Measurements from ENCODE around the gene ARHGEF12. TPM values are rescaled to one million over a fixed set of nuclear protein-coding genes. Genes with fewer than 3 reads are reported as not detected.

The ARHGEF12 gene
- total RNA-seq, 6 experiments from 2014 or later = 72.9 to 95.1 (median 85.0) TPM

DNA sequence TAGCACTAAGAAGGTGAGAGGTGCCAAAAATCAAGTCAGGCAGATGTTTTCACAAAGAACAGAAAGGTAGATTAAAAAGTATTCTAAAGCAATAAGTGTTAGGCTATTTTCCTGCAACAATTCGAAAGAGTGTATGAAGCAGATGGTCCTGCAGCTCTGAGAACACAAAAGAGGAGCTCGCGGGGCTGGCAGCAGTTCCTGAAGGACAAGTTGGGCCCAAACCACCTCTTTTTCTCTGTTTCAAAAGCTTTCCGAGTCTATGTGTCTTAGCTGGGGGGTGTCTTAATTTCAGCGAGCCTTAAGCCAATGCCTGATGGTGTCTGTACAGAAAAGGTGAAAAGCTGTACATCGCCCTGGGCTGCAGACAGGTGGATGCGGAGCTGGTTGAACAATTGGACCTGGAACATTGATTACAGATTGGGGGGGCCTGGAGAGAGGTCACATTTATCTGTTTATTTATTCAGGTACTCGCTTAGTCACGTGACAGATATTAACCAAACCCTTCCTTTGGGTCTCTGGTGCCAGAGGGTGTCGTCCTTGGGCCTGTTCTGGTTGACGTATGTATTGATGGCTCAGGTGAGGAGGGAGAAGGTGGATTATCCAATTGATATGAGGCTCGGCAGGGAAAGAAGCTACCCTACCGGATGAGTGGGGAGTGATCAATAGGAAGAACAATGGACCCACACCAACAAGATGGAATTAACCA is 200.0 kb downstream of the ARHGEF12 start:
- Mint-ChIP-seq H3K27me3 (ENCODE audit: insufficient read depth) (peaks cover 29% of the 10 kb centered on the region), H3K36me3 (ENCODE audit: low read depth) (no peaks in the 10 kb centered on the region), H3K4me1 (ENCODE audit: low read depth) (peaks cover 10% of the 10 kb centered on the region), H3K27ac (no peak overlapping the region), H3K9me3 (no peaks in the 10 kb centered on the region), H3K4me3 (no peak overlapping the region)
- TF ChIP-seq, protein P1, sequence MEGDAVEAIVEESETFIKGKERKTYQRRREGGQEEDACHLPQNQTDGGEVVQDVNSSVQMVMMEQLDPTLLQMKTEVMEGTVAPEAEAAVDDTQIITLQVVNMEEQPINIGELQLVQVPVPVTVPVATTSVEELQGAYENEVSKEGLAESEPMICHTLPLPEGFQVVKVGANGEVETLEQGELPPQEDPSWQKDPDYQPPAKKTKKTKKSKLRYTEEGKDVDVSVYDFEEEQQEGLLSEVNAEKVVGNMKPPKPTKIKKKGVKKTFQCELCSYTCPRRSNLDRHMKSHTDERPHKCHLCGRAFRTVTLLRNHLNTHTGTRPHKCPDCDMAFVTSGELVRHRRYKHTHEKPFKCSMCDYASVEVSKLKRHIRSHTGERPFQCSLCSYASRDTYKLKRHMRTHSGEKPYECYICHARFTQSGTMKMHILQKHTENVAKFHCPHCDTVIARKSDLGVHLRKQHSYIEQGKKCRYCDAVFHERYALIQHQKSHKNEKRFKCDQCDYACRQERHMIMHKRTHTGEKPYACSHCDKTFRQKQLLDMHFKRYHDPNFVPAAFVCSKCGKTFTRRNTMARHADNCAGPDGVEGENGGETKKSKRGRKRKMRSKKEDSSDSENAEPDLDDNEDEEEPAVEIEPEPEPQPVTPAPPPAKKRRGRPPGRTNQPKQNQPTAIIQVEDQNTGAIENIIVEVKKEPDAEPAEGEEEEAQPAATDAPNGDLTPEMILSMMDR (IDR thresholded peaks at IDR 0.05) = no peak
- no peak for DNase-seq

DNA sequence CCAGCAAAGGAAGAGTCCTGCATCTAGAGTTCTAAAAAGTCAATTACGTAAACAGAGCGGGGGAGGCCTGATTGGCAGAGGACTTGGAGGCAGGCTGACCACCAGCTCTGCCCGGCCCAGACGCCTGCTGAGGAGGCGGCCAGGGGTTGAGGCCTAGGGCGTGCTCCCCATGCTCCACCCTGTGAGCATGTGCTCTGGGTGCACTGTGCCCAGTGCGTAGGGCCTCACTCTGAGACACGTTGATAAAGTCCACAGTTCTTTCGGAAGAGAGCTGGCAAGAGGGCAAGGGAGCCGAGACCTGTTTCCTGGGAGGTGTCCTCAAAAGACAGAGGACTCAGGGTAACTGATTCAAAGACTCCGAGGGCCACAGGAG is 200.6 kb downstream of the ARHGEF12 start:
- peaks cover 27% of the 10 kb centered on the region for H3K27me3 Mint-ChIP-seq (ENCODE audit: insufficient read depth)
- H3K4me3 Mint-ChIP-seq = no peak overlapping the region
- H3K9me3 Mint-ChIP-seq = peaks cover 4% of the 10 kb centered on the region; the same call in 1 of the 2 replicates
- peaks cover 10% of the 10 kb centered on the region for H3K4me1 Mint-ChIP-seq (ENCODE audit: low read depth)
- no peak overlapping the region for H3K27ac Mint-ChIP-seq
- DNase-seq = no peak
- TF ChIP-seq, protein P1 (IDR thresholded peaks at IDR 0.05) = no peak
- no peaks in the 10 kb centered on the region for H3K36me3 Mint-ChIP-seq (ENCODE audit: low read depth)

DNA sequence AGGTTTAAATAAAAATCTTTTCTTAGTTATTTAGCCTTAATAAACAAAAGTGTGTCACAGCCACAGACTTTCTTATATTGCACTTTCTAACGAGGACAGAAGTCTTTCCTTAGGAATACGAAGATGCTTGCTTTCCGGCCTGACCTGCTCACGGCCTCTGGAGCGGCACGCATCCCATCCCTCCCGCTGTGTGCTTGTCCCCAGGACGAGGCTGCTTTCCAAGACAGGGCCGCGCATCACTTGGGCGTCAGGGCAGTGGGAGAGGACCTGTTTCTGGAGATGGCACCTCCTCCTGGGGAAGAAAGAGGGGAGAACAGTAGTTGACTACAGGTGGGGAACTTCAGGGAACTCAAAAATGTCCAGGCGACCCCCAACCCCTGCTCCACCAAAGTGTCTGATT is 201.8 kb downstream of the ARHGEF12 start:
- Mint-ChIP-seq H3K4me3 (no peak overlapping the region), H3K27me3 (ENCODE audit: insufficient read depth) (peaks cover 19% of the 10 kb centered on the region), H3K4me1 (ENCODE audit: low read depth) (peaks cover 1% of the 10 kb centered on the region), H3K9me3 (peaks cover 8% of the 10 kb centered on the region; the same call in 1 of the 2 replicates), H3K27ac (no peak overlapping the region), H3K36me3 (ENCODE audit: low read depth) (no peaks in the 10 kb centered on the region)
- no peak for DNase-seq
- TF ChIP-seq, protein P1 (IDR thresholded peaks at IDR 0.05) = no peak

DNA sequence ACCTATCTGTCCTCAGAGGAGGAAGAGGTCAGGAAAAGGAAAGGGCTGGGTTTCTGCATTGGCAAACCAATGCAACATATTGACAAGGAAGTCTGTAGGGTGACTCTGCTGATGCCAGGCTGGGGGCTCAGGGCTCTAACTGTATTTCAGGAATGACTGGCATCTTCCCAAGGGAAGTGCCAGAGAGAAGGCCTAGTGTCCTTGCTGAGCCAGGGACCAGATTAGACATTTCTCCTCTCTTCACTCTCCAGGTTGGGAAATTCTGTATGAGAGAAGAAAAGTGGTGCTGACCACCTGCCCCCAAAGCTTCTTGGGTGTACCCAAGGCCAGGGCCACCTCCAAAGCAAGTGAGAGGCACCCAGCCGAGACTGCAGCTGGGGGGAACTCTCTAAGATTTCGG is 202.5 kb downstream of the ARHGEF12 start:
- Mint-ChIP-seq H3K27ac (no peak overlapping the region), H3K9me3 (peaks cover 8% of the 10 kb centered on the region; the same call in 1 of the 2 replicates), H3K36me3 (ENCODE audit: low read depth) (no peaks in the 10 kb centered on the region), H3K4me1 (ENCODE audit: low read depth) (no peaks in the 10 kb centered on the region), H3K4me3 (no peak overlapping the region), H3K27me3 (ENCODE audit: insufficient read depth) (peaks cover 14% of the 10 kb centered on the region)
- DNase-seq = no peak
- TF ChIP-seq, protein P1 (IDR thresholded peaks at IDR 0.05) = no peak

Other genes with a start within 250 kb of the ARHGEF12 start
- gene TRIM29, start 198.3 kb upstream of the ARHGEF12 start, total RNA-seq (2021; fragmentation: NEBNext Ultra II Directional; extraction: Animal tissue kit (Norgen Biotek cat#: 25700)) = 1 to 10 TPM; 1.5 to 3.2 (median 3.1) TPM
- 100 to 1,000 TPM; 111 to 143 (median 123) TPM for gene OAF, start 125.4 kb upstream of the ARHGEF12 start, total RNA-seq (2021; fragmentation: NEBNext Ultra II Directional; extraction: Animal tissue kit (Norgen Biotek cat#: 25700))
- not detected for gene POU2F3, start 96.3 kb upstream of the ARHGEF12 start, total RNA-seq (2021; fragmentation: NEBNext Ultra II Directional; extraction: Animal tissue kit (Norgen Biotek cat#: 25700))
- 10 to 100 TPM in 1 of 6 experiments, 1 to 10 TPM in 5; 7.8 to 10.2 (median 8.6) TPM for gene TLCD5, start 11.1 kb upstream of the ARHGEF12 start, total RNA-seq (2021; fragmentation: NEBNext Ultra II Directional; extraction: Animal tissue kit (Norgen Biotek cat#: 25700))
- not detected for gene GRIK4, start 175.3 kb downstream of the ARHGEF12 start, total RNA-seq (2021; fragmentation: NEBNext Ultra II Directional; extraction: Animal tissue kit (Norgen Biotek cat#: 25700))